Measurements from ENCODE around the gene OR5B3.
"Not testable (repeated sequence)": the region's sequence is repeated elsewhere in the genome, so short reads cannot be mapped to it uniquely, and the experiment has no call there.

The OR5B3 gene

GRCh38 chr11:58406774-58407173 is at the start of gene OR5B3:
TSS of gene OR5B3 (minus strand) at chr11:58406874. CDS start at chr11:58403409, 3,465 bp downstream.
- DNase-seq, result no peak

- no peak for DNase-seq
Measured at GRCh38 chr11:58451585-58451984, 44.9 kb upstream of the OR5B3 start.

- no peak for DNase-seq
Measured at GRCh38 chr11:58446294-58446693, 39.6 kb upstream of the OR5B3 start.

- DNase-seq, result no peak
Measured at GRCh38 chr11:58444300-58444699, 37.6 kb upstream of the OR5B3 start.

GRCh38 chr11:58442136-58442535 is 35.5 kb upstream of the OR5B3 start, which contains the start of gene OR5B12:
TSS of gene OR5B12 (minus strand) at chr11:58442236. CDS start at chr11:58440151, 2,085 bp downstream.
- no peak for DNase-seq

- no peak for DNase-seq
Measured at GRCh38 chr11:58438486-58438885, 31.8 kb upstream of the OR5B3 start.

- no peak for DNase-seq
Measured at GRCh38 chr11:58434217-58434616, 27.5 kb upstream of the OR5B3 start.

GRCh38 chr11:58433638-58434203 is 27.0 kb upstream of the OR5B3 start:
- DNase-seq, result no peak

GRCh38 chr11:58429273-58429672 is 22.6 kb upstream of the OR5B3 start:
- DNase-seq, result no peak

- DNase-seq, result no peak
Measured at GRCh38 chr11:58428021-58428420, 21.3 kb upstream of the OR5B3 start, which contains the start of gene OR5B2. TSS of gene OR5B2 (minus strand) at chr11:58428121. CDS start at chr11:58423261, 4,860 bp downstream.

GRCh38 chr11:58399622-58400021 is 7.1 kb downstream of the OR5B3 start:
- DNase-seq, result not testable (repeated sequence)

GRCh38 chr11:58395581-58395980 is 11.1 kb downstream of the OR5B3 start:
- no peak for DNase-seq

- no peak for DNase-seq
Measured at GRCh38 chr11:58394195-58394594, 12.5 kb downstream of the OR5B3 start.

- no peak for DNase-seq
Measured at GRCh38 chr11:58392746-58393145, 13.9 kb downstream of the OR5B3 start.

GRCh38 chr11:58391879-58392278 is 14.8 kb downstream of the OR5B3 start:
- no peak for DNase-seq

- no peak for DNase-seq
Measured at GRCh38 chr11:58390551-58391063, 16.1 kb downstream of the OR5B3 start.

GRCh38 chr11:58358969-58359368 is 47.7 kb downstream of the OR5B3 start, which contains the start of gene OR5B17:
TSS of gene OR5B17 (minus strand) at chr11:58359069. CDS start at chr11:58359069, 0 bp downstream.
- no peak for DNase-seq

- no peak for DNase-seq
Measured at GRCh38 chr11:58354727-58355126, 51.9 kb downstream of the OR5B3 start.

Data from CD4-positive, alpha-beta T cell treated with Interferon gamma for 1 hour (primary cell).